ENCODE results near the gene DAPK2.

DNA sequence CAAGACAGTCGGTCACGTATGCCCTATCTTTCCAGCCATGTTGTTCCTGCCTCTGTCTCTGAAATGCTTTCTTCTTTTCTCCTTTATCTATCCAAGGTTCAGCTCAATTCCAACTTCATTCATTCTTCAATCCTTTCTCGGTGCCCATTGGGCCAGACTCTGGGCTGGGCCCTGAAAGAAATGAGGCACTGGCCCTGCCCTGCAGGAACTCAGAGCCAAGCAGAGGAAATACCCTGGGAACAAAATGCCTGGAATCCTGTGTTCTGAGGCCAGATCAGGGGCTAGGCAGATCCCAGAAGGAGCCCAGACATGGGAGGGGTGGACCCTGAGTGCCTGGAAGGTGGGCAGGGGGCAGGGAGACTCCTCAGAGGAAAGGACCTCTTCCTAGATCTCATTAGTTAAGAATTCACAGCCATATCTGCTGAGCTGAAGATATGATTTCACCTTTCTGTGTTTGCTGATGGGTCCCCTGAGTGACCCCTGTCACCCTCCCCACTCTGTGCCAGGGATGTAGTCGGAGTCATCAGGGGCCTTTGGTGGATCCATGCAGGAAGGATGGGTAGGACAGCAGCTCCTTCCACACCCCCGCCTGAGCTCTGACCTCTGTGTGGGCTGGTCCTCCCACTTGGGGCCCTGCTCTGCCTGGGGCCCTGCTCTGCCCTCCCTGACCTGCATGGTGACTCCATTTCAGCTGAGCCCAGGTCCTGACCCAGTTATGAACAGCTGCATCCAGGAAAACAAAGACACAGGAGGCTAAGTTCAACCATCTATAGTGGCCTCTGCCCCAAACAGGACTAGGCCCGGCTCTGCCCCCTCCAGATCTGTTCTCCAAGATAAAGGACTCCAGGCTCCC is 5.3 kb upstream of the DAPK2 start:
- TF ChIP-seq EP300 (IDR thresholded peaks at IDR 0.05; ENCODE audit: borderline replicate concordance) (no peak), TCF12 (IDR thresholded peaks at IDR 0.05; ENCODE audit: low read depth) (no peak), TEAD4 (IDR thresholded peaks at IDR 0.05) (no peak), FOXM1 (IDR thresholded peaks at IDR 0.05; ENCODE audit: borderline replicate concordance, low read depth) (no peak), EGR1 (IDR thresholded peaks at IDR 0.05) (no peak)

Measured in Ishikawa (cell line).